G401 (cell line): ENCODE data around the gene MARVELD3. TPM values are rescaled to one million over a fixed set of nuclear protein-coding genes. Genes with fewer than 3 reads are reported as not detected.
"Not testable (repeated sequence)": the region's sequence is repeated elsewhere in the genome, so short reads cannot be mapped to it uniquely, and the experiment has no call there.

Experiments
- DNase-seq: peaks from one replicate; pipeline ENCODE4 v3.0.0-alpha.2; 2015; ENCODE audit warnings: low spot score
- in situ Hi-C: cut with HindIII; loops from 2 replicates; pipeline ENCODE4 v1.10.0; 2016; ENCODE audit warnings: low sequenced_read_pairs, mixed read lengths
- total RNA-seq: library from RNA; depleted of rRNA; stranded (reverse); fragments of >200 nt; shearing (Covaris generic); gene quantifications from 2 replicates; pipeline ENCODE4 v1.2.3, GENCODE V29; 2014; rRNA removed

MARVELD3 gene, protein sequence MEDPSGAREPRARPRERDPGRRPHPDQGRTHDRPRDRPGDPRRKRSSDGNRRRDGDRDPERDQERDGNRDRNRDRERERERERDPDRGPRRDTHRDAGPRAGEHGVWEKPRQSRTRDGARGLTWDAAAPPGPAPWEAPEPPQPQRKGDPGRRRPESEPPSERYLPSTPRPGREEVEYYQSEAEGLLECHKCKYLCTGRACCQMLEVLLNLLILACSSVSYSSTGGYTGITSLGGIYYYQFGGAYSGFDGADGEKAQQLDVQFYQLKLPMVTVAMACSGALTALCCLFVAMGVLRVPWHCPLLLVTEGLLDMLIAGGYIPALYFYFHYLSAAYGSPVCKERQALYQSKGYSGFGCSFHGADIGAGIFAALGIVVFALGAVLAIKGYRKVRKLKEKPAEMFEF
- total RNA-seq: 3.6 and 4.3 TPM in 2 replicates

DNA sequence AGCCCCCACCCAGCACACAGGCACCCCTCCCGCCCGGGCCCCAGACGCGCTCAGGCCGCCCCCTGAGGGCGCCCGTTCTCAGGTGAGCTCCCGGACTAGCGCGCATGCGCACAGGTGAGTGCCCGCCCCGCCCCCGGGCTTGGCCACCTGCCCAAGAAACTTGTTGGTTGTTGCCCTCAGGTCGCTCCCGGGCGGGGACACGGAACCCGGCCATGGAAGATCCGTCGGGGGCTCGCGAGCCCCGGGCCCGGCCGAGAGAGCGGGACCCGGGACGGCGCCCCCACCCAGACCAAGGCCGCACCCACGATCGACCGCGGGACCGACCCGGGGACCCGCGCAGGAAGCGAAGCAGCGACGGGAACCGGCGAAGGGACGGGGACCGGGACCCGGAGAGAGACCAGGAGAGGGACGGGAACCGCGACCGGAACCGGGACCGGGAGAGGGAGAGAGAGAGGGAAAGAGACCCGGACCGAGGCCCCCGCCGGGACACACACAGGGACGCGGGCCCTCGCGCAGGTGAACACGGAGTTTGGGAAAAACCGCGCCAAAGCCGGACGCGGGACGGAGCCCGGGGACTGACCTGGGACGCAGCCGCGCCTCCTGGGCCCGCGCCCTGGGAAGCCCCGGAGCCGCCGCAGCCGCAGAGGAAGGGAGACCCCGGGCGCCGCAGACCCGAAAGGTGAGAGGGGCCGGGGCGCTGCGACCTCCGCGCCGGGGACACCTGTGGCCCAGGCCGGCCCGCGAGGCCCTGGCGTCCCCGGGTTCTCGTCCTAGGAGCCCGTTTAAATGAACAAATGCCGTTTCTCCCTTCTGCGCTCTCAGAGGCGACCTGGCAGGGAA is at the start of gene MARVELD3:
MARVELD3 (plus strand) TSS at position 167 of the 840 bp plus-strand sequence; CDS start at position 213, 46 bp downstream.
- no peak for DNase-seq
- in situ Hi-C loops: no loop called here

DNA sequence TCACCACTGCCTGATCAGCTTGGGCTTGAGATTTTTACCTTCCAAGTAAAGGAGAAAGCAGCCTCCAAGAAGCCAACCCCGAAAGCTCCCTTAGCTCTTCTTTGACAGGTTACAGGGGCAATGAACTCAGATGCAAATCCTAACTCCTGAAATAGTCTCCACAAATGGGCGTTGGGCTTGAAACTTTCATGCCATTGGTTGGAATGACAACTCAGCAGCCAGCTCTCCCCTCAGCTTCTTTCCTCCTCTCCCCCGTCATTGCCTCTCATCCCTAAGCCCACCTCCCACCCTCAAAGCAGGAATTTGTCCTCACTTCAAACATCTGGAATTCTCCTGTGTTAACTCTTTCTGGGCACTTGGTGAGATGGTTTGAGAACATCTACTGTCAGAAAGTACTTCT is 49.0 kb upstream of the MARVELD3 start, which contains the start of gene TAT:
TAT (minus strand) TSS at position 122 of the 400 bp plus-strand sequence. CDS start 677 bp downstream, outside the sequence.
- DNase-seq: no peak
- in situ Hi-C loops: no loop called here

DNA sequence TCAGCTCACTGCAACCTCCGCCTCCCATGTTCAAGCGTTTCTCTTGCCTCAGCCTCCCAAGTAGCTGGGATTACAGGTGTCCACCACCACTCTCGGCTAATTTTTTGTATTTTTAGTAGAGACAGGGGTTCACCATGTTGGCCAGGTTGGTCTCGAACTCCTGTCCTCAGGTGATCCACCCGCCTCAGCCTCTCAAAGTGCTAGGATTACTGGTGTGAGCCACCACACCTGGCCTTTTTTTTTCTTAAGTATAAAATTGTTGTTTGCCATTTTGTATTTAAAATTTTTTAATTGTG is 43.5 kb upstream of the MARVELD3 start:
- DNase-seq, in situ Hi-C loops: not testable (repeated sequence)

DNA sequence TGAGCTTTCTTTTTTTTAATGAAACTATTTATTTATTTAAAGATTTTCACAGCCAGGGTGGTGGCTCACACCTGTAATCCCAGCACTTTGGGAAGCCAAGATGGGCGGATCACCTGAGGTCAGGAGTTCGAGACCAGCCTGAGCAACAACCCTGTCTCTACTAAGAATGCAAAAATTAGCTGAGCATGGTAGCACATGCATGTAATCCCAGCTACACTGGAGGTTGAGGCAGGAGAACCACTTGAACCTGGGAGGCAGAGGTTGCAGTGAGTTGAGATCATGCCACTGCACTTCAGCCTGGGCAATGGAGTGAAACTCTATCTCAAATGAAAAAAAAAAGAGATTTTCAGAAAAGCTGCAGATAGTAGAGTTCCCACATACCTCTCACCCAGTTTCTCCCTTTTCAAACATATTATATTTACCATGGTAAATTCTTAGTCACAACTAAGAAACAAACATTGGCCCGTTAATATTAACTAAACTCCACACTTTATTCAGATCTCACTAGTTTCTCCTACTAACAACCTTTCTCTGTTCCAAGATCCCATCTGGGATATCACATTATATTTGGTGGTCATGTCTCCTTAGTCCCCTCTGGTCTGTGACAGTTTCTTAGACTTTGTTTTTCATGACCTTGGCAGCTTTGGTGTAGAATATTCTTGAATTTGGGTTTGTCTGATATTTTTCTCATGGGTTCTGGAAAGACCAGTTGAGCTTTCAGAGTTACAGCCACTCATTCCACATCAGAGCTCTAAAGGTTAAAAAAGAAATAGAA is 41.3 kb upstream of the MARVELD3 start:
- in situ Hi-C loops: no loop called here
- DNase-seq: no peak

DNA sequence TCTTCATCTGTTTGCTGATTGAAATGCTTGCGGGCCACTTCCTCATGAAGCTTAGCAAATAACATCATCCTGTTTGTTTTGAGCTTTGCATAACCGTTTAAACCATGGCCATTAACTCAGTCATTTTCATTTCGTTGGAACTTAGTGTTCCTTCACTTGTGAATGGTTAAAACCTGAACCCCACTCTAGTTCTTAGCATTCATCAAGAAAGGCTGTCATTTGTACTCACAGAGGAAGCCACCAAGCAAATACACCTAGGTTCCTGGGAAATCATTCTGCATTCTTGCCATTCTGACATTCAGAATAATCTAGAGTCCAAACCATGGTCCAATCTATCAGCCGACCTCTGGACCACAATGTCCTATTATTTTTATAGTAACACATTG is 40.7 kb upstream of the MARVELD3 start:
- in situ Hi-C loops: no loop called here
- no peak for DNase-seq

DNA sequence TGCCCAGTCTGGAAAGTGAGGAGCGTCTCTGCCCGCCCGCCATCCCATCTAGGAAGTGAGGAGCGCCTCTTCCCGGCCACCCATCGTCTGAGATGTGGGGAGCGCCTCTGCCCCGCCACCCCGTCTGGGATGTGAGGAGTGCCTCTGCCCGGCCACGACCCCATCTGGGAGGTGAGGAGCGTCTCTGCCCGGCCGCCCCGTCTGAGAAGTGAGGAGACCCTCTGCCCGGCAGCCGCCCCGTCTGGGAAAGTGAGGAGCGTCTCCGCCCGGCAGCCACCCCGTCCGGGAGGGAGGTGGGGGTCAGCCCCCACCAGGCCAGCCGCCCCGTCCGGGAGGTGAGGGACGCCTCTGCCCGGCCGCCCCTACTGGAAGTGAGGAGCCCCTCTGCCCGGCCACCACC is 36.6 kb upstream of the MARVELD3 start:
- in situ Hi-C loops, DNase-seq: not testable (repeated sequence)

DNA sequence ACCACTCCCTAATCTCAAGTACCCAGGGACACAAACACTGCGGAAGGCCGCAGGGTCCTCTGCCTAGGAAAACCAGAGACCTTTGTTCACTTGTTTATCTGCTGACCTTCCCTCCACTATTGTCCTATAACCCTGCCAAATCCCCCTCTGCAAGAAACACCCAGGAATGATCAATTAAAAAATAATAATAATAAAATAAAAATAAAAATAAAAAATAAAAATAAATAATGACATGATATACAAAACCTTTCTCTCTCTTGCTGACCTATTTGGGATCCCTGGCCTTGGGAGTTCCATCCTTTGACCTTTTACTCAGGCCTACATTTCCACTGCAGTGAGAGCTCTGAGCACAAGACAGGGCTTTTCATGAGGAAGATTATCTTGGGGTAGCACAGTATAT is 35.9 kb upstream of the MARVELD3 start:
- in situ Hi-C loops, DNase-seq: not testable (repeated sequence)

DNA sequence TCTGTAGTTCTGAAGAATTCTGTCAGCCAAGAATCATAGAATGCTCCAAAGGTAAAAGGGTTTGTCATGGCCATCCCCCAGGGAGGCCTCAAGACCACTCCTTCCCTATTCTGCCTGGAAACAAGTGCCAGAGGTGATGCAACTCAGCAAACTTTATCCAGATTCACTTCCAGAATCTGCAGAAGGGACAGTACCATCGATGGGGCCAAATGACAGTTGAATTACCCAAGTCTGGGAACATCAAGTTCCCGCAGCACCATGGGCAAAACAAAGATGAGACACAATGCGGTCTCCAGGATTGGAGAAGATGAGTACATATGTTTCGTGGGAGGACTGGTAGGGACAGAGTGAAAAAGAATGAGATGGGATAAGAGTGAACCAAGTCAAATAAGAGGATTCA is 35.4 kb upstream of the MARVELD3 start:
- in situ Hi-C loops: no loop called here
- DNase-seq: no peak

DNA sequence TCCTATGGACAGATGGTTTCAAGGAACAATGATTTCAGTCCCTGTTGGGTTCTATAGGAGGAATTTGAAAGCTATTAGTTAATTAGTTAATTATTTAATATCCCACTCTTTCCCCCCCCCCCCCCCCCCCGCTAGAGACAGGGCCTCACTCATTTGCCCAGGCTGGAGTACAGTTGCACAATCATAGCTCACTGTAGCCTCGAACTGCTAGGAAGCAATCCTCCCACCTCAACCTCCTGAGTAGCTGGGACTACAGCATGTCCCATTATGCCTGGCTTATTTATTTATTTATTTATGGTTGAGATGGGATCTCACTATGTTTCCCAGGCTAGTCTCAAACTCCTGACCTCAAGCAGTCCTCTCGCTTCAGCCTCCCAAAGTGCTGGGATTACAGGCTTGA is 34.1 kb upstream of the MARVELD3 start:
- no peak for DNase-seq
- in situ Hi-C loops: no loop called here

DNA sequence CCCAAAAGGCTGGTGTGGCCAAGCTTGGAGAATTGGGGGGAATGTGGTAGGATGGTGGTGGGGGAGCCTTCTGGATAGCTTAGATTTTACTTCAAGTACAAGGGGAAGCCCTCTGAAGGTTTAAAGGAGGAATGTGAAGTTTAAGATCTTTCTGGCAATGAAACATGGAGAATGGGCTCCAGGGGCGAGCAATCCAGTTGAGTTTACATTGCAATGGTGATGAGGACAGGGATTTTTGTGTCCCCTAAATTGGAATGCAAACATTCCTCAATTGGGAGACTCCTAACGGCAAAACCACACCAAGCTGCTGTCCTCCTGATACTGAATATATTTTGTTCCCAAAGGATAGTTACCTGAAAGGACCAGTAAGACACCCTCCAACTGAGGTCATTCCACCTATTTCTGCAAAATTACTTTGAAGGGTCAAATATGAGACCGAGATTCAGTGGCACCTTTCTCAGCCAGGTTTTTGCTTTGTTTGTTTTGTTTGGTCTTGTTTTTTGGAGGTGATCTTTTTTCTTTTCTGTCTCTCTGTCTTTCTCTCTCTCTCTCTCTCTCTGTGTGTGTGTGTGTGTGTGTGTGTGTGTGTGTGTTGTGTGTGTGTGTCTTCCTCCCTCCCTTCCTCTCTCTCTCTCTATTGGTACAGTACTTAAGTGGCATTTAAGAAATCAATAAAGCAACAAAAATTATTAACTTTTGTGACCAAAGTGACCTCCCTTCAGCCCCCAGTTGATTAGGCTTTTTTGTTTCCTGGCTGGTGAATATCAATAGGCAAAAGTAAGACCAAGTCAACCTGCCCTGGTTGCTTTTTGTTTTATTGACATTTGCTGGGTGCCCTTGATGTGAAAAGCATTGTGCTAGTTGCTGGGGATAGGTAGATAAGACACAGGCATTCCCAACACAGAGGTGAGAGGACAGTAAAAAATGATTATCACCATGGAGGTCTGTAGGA is 32.7 kb upstream of the MARVELD3 start:
- DNase-seq: no peak
- in situ Hi-C loops: no loop called here

DNA sequence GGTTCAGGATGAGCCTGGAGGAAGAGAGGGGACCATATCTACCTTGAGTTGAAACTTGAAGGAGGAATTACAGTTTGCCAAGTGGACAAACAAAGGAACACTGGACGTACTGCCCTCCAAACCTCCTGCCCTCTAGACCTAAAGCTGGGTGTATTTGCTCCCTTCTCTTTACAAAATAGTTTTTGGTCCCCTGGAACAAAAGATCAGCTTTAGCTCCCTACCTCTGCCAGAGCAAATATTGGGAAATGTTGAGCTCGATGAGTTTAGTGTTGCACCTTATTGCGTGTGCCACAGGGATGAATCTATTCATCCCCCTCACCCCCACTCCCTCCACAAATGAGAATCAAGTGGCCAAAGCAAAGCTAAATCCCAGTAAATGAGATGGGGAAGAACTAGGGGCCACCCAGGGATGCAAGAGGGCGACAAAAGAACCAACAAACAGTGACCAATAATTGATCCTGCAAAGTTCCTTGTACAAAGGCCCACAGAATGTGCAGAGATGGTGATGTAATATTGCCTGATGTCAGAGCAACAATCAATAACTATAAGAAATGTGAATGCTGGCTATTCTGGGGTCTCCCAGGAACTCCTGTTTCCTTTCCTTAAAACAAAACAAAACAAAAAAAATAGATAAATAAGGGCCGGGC is 31.9 kb upstream of the MARVELD3 start:
- no peak for DNase-seq
- in situ Hi-C loops: no loop called here

DNA sequence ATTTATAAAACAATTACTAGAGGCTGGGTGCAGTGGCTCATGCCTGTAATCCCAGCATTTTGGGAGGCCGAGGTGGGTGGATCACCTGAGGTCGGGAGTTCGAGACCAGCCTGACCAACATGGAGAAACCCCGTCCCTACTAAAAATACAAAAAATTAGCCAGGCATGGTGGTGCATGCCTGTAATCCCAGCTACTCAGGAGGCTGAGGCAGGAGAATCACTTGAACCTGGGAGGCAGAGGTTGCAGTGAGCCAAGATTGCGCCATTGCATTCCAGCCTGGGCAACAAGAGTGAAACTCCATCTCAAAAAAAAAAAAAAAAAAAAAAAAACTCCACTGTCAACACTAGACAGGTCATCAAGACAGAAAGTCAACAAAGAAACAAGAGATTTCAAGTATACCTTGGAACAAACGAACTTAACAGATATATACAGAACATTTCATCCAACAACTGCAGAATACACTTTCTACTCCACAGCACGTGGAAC is 30.6 kb upstream of the MARVELD3 start:
- in situ Hi-C loops, DNase-seq: not testable (repeated sequence)

DNA sequence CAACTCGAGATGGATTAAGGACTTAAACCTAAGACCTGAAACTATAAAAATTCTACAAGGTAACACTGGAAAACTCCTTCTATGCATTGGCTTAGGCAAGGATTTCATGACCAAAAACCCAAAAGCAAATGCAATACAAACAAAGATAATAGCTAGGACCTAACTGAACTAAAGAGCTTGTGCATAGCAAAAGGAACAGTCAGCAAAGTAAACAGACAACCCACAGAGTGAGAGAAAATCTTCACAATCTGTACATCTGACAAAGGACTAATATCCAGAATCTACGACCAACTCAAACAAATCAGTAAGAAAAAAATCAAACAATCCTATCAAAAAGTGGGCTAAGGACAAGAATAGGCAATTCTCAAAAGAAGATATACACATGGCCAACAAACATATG is 27.6 kb upstream of the MARVELD3 start:
- in situ Hi-C loops, DNase-seq: not testable (repeated sequence)

DNA sequence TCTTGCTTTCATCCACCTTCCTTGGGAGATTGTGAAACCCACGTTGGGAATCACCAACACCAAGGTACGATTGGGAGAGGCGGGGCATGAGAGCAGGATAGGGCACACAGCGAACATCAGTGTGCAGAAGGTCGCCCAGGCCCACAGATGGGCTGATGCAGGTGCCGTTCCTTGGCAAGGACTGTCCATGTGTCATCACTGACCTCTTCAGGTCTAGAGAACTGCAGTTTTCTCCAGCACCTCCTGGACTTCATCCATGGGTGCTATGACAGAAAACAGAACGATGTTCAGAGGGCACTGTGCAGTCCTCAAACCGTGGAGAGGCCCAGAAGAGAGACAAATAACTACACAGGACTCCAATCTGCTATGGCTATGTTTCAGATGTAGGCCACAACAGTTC is 25.2 kb upstream of the MARVELD3 start:
- in situ Hi-C loops: no loop called here
- no peak for DNase-seq

DNA sequence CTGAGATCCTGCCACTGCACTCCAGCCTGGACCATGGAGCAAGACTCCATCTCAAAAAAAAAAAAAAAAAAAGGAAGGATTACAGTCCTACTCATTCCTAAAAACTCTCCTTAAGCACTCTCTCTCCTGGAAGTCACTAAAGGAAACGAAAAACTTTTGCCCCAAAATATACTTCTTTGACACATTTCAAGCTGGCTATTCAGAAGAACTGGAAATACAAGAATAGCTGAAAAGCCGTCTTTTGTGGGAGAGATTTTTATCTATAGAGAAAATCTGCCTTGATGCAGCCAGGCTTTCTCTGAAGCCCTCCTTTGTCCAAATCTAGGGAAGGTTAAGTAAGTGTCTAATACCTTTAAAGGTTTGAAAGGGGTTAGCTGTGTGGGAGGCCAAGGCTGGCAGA is 16.9 kb upstream of the MARVELD3 start:
- DNase-seq: no peak
- in situ Hi-C loops: no loop called here

DNA sequence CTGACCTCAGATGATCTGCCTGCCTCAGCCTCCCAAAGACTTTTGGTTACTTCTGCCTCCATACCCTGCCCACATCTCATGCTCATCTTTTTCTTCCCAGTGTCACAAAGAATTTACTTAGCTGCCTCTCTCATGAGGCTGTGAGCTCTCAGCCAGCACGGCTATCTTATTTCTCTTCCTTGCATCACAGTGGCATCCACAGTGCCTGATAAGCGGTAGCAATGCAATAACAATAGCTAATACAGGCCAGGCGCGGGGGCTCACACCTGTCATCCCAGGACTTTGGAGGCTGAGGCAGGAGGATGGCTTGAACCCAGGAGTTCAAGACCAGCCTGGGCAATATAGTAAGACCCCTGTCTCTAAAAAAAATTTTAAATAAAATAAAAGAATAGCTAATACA is 15.5 kb upstream of the MARVELD3 start:
- in situ Hi-C loops: no loop called here

DNA sequence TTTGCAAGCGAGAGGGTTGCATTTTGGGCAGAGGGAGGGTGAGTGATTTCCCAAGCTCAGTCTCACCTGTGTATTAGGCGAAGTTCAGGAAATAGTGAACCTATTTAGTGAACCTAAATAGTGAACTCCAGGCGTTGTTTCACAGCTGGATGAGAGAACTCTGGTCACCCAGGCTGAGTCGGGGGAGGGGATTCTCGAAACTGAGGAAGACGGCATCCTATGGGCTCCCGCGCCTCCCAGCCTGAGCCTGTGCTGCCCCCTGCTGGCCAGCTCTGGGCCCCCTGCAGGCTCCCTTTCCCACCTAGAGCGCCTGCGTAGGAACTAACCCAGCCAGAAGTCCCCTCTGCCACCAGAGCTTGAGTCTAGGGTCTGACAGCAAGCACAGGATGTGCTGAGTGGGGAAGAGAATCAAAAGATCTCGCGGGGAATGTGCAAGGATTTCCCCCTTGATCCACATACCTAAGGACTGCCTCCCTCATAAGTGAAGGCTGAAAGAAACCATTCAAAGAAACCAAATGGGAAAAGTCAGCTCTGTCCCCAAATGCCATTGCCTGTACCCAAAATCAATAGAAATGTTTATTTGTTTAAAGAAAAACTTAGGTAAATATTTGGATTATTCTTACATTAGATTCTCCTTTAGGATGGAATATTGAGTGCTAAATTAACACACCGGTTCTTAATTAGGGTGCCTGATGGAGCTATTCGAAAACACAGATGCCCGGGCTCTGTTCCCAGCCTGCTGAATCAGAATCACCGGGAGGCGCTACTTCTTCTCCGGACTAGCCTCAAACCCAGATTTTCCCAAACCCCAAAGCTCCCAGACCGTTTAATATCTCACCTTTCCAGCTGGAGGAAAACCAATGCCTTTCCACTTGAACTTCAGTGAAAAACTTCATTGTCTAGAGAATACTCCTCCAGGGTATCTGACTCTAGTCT is 14.8 kb upstream of the MARVELD3 start:
- DNase-seq: peak; percentile 13
- in situ Hi-C loops: no loop called here

More for the DNA sequence above, 15.5 kb upstream of the MARVELD3 start:
- no peak for DNase-seq
